Activated CD8-positive, alpha-beta memory T cell treated with anti-CD3 and anti-CD28 coated beads, Interleukin-2, amount 10 ng/mL, durations not matched to agents 7 days and 5 days (primary cell): Measurements from ENCODE around the gene RMND1. TPM values are rescaled to one million over a fixed set of nuclear protein-coding genes. Genes with fewer than 3 reads are reported as not detected.

Experiments
- ATAC-seq: fragments of 150-1000 bp; cut with Tn5 transposase; one replicate; pipeline ENCODE4 v1.10.0; 2021; ENCODE audit warnings: moderate library complexity
- CTCF ChIA-PET: fragments of 350-600 bp; sonication (Branson Sonifier 250); formaldehyde crosslinking; loops from one replicate; lab custom pipeline; 2021; ENCODE audit warnings: antibody characterized with exemption; lab: Charles Lee
- DNase-seq: peaks from one replicate; pipeline ENCODE4 v3.0.0-alpha.2; 2020
- H3K27ac Mint-ChIP-seq: one replicate; pipeline ENCODE4 v1.8.0; 2021; ENCODE audit warnings: mild to moderate bottlenecking, mixed read lengths
- H3K27me3 Mint-ChIP-seq: one replicate; pipeline ENCODE4 v1.8.0; 2021; ENCODE audit warnings: mixed read lengths
- H3K36me3 Mint-ChIP-seq: one replicate; pipeline ENCODE4 v1.8.0; 2021; ENCODE audit warnings: mild to moderate bottlenecking, mixed read lengths
- H3K4me1 Mint-ChIP-seq: one replicate; pipeline ENCODE4 v1.8.0; 2021; ENCODE audit warnings: mixed read lengths
- H3K4me3 Mint-ChIP-seq: one replicate; pipeline ENCODE4 v1.8.0; 2021; ENCODE audit warnings: mild to moderate bottlenecking, moderate library complexity, mixed read lengths
- H3K9me3 Mint-ChIP-seq: one replicate; pipeline ENCODE4 v1.8.0; 2022; ENCODE audit warnings: low read depth, mixed read lengths
- total RNA-seq, 2 experiments: library from RNA; stranded (reverse); gene quantifications; one replicate each; pipeline ENCODE4 v1.2.3, GENCODE V29; 2021

The RMND1 gene
- total RNA-seq, 2 experiments from 2014 or later: 19.9 to 21.8 TPM

DNA sequence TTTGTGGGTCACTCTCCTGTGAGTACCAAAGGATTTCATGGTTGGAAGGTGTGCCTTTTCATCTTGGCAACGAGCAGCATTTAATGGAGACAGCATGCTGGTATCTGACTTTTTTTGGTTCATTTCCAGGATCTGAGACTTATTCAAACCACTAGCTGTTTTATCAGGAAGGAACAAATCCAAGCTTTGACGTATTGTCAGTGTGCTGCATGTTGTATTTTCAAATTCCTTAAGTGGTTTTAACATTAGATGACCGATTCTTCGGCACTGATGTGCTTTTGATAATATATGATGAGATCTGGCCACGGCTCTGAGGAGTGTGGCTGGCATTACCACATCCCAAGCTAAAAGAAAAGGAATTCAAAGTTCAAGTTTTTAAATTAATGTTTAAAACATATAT, 6.4 kb downstream of the RMND1 start:
- no peak for DNase-seq
- Mint-ChIP-seq H3K4me1 (peaks cover 21% of the 10 kb centered on the region), H3K27ac (no peak overlapping the region), H3K9me3 (no peaks in the 10 kb centered on the region), H3K36me3 (peaks cover 7% of the 10 kb centered on the region), H3K27me3 (no peaks in the 10 kb centered on the region), H3K4me3 (no peak overlapping the region)
- CTCF ChIA-PET: no interaction called here
- ATAC-seq: no peak

DNA sequence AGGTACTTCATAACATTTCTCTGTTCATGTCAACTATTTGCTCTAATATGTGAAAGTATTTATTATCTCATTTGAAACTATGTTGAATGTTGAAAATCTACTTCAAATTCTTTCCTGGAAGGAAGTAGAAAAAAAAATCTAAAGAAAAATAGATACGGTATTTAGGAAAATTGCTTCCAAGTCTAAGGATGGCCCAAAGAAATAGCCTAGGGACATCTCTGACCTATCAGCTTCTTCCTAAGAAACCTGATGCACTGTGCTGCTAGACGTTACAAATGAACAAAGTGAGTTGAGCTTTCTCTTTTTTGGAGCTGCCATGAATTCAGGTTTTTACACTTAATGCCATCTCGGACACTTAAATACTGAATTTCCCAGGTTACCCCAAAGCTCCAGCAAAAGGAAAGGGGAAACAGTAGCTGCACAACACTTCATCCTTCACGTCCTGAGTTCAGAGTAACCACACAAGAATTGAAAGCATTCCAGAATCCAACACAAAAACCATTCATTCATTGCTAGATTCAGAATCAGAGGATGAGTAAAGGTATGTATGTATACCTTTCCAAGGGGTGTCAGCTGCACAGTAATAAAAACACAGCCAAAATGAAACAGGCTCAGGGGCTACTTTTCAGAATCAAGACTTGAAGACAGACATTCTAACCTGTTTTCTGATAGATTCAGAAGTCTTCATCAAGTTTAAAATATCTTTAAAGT, 7.9 kb downstream of the RMND1 start:
- no peaks in the 10 kb centered on the region for H3K27me3 Mint-ChIP-seq
- no peak overlapping the region for H3K4me3 Mint-ChIP-seq
- CTCF ChIA-PET: no interaction called here
- H3K36me3 Mint-ChIP-seq: peaks cover 3% of the 10 kb centered on the region
- ATAC-seq (no peak), DNase-seq (no peak)
- H3K9me3 Mint-ChIP-seq: no peaks in the 10 kb centered on the region
- peaks cover 20% of the 10 kb centered on the region for H3K4me1 Mint-ChIP-seq
- no peak overlapping the region for H3K27ac Mint-ChIP-seq

DNA sequence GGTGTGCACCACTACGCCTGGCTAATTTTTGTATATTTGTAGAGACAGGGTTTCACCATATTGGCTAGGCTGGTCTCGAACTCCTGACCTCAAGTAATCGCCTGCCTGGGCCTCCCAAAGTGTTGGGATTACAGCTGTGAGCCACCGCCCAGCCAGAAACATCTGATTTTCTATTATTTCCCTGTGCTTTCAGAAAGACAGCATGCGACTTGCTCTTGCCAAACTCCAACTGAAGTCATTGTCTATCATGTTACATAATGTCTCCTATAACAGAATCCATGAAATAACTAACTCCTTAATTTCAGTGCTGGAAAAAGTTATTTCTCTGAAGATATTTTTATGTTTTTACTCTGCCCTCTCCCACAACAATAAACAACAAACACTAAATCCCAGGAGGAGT, 8.5 kb downstream of the RMND1 start:
- CTCF ChIA-PET: interaction anchor here (2.2 kb wide), 1 partner anchor 8 kb away, joined by 11 read pairs; the partner anchor contains the start of gene RMND1
- no peak overlapping the region for H3K4me3 Mint-ChIP-seq
- ATAC-seq: no peak
- H3K4me1 Mint-ChIP-seq: peaks cover 20% of the 10 kb centered on the region
- H3K27me3 Mint-ChIP-seq: no peaks in the 10 kb centered on the region
- H3K27ac Mint-ChIP-seq: no peak overlapping the region
- no peak for DNase-seq
- no peaks in the 10 kb centered on the region for H3K9me3 Mint-ChIP-seq
- peaks cover 3% of the 10 kb centered on the region for H3K36me3 Mint-ChIP-seq

DNA sequence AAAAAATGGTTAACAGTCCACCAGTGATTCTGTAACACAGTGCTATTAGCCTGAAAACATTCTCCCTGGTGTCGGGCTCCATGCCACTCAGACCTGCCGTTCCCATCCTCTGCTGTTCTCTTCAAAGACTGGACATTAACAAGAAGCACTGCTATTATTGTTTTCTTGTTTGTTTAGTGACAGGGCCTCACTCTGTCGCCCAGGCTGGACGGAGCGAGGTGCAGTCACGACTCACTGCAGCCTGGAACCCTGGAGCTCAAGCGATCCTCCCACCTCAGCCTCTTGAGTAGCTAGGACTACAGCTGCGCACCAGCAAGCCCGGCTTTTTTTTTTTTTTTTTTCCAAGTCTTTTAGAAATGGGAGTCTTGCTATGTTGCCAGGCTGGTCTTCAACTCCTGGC, 9.6 kb downstream of the RMND1 start:
- ATAC-seq (no peak), DNase-seq (no peak)
- Mint-ChIP-seq H3K36me3 (peaks cover 8% of the 10 kb centered on the region), H3K27ac (no peak overlapping the region), H3K4me1 (peaks cover 16% of the 10 kb centered on the region), H3K4me3 (no peak overlapping the region), H3K9me3 (no peaks in the 10 kb centered on the region), H3K27me3 (no peaks in the 10 kb centered on the region)
- CTCF ChIA-PET: interaction anchor here (1.1 to 3.5 kb wide), 3 partner anchors 9 to 828 kb away, joined by 3 to 15 read pairs (median 11); partner anchors contain the start of gene RMND1

DNA sequence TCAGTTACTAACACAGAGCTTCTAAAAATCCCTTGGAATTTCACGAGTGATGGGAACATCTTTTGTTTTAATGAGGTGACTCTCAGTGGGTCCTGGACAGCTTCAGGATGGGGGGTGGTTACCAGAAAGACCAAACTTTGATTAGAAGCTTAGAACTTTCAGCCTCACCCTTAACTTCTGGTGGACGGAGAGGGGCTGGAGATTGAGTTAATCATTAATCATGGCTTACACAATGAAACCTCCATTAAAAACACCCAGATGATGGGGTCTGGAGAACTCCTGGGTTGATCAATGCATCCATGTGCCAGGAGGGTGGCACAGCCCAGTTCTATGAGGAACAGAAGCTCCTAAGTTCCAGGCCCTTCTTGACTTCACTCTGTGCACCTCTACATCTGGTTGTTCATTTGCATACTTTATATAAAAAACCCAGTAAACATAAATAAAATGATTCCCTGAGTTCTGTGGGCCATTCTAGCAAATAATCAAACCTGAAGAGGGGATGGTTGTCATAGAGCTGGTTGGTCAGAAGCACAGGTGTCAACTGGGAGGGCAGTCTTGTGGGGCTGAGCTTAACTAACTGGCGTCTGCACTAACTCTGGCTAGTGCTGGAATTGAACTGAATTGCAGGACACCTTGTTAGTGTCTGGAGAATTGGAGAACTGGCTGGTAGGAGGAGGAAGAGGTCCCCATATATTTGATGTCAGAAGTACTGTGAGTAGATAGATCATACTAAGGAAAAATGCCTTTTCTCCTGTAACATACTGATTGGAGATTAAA, 10.3 kb downstream of the RMND1 start:
- H3K27me3 Mint-ChIP-seq: no peaks in the 10 kb centered on the region
- ATAC-seq: no peak
- CTCF ChIA-PET: interaction anchor here (1.1 to 3.5 kb wide), 5 partner anchors 10 to 829 kb away, joined by 3 to 15 read pairs (median 9); partner anchors contain the start of gene RMND1
- H3K27ac Mint-ChIP-seq: no peak overlapping the region
- H3K4me1 Mint-ChIP-seq: peaks cover 16% of the 10 kb centered on the region
- no peaks in the 10 kb centered on the region for H3K9me3 Mint-ChIP-seq
- no peak for DNase-seq
- H3K4me3 Mint-ChIP-seq: no peak overlapping the region
- peaks cover 8% of the 10 kb centered on the region for H3K36me3 Mint-ChIP-seq

DNA sequence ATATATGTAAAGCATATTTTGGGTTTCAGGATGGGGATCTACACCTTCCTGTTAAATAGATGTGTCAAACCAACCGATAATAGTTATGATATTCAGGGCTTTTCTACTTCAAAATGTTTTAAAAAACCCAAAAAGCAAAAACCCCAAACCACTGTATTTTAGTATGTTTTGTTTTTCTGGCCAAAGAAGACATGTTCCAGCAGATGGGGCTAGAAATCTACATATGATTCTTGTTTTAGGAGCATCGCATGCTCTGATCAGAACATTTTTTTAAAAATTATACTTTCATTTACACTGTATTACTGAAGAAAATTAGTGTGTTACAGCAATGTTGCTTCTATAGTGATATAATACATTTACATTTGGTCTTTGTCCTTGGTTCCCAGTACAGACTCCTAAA, 11.0 kb downstream of the RMND1 start:
- ATAC-seq: no peak
- DNase-seq: no peak
- Mint-ChIP-seq H3K4me3 (no peak overlapping the region), H3K27me3 (no peaks in the 10 kb centered on the region), H3K27ac (peak overlapping the region; percentile 66), H3K36me3 (peaks cover 10% of the 10 kb centered on the region), H3K9me3 (no peaks in the 10 kb centered on the region), H3K4me1 (peaks cover 16% of the 10 kb centered on the region)
- CTCF ChIA-PET: interaction anchor here (0.8 to 3.5 kb wide), 8 partner anchors 11 to 830 kb away, joined by 3 to 15 read pairs (median 3); partner anchors contain the start of gene RMND1

DNA sequence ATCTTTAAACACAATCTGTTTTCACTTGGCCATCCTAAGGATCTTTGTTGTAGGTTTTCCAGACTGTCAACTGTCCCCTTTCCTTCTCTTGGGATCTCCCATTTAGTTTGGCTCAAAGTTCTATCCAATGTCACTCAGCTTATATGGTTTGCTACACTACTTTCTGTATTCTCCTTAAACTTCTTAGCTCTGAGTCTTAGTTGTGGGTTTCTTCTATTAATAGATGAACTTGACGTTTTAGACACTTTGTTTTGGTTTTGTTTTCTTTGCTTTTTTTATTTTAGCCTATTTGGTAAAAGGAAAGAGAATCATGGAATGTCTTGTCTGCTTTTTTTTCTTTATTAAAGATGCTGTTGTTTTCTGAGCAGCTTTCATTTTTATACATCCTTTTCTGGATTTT, 11.4 kb downstream of the RMND1 start:
- Mint-ChIP-seq H3K4me1 (peaks cover 16% of the 10 kb centered on the region), H3K27me3 (no peaks in the 10 kb centered on the region), H3K4me3 (no peak overlapping the region), H3K9me3 (no peaks in the 10 kb centered on the region), H3K36me3 (peaks cover 10% of the 10 kb centered on the region), H3K27ac (peak overlapping the region; percentile 66)
- peak; percentile 20 for ATAC-seq
- CTCF ChIA-PET: interaction anchor here (0.6 to 3.5 kb wide), 8 partner anchors 11 to 116 kb away, joined by 3 to 15 read pairs (median 3); partner anchors contain the start of gene RMND1
- DNase-seq: no peak

DNA sequence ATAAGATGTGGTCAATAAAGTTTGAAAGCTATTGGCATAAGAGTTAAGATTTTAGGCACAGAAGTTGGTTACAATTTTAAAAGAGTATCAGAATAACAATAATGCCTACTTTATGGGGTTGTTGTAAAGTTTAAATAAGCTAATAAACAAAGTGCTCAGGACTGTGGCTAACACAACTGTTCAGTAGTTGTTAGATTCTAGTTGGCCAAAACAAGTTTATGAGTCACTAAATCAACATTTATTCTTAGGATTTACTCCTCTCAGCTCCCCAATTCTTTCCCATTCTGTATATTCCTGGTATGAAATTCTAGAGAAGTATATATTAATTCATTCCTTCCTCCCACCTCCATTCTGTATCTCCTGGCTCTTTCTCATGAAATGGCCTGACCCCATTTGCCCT, 14.5 kb downstream of the RMND1 start:
- H3K4me3 Mint-ChIP-seq: no peak overlapping the region
- peaks cover 13% of the 10 kb centered on the region for H3K4me1 Mint-ChIP-seq
- peaks cover 13% of the 10 kb centered on the region for H3K36me3 Mint-ChIP-seq
- no peaks in the 10 kb centered on the region for H3K27me3 Mint-ChIP-seq
- CTCF ChIA-PET: interaction anchor here (1.8 kb wide), 1 partner anchor 32 kb away, joined by 11 read pairs; no protein-coding TSS in a partner anchor
- no peak for ATAC-seq
- no peaks in the 10 kb centered on the region for H3K9me3 Mint-ChIP-seq
- no peak for DNase-seq
- no peak overlapping the region for H3K27ac Mint-ChIP-seq

DNA sequence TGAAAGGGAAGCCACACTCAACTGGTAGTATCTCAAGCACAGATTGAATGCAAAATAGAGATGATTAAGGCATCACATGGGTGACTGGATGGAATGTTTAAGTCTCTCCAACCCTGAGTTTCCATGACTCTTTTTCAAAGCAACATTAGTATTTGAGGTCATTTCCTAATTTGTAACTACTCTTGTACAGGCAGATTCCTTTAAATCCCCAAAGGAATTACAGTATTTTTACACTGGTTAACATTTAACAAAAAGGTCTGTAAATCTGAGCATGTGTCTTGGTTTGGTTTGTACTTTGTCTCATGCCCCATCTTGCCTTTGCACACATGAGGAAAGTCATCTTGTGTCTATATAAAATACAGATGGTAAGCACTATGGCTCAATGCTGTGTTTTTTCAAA, 15.1 kb downstream of the RMND1 start:
- Mint-ChIP-seq H3K9me3 (no peaks in the 10 kb centered on the region), H3K36me3 (peaks cover 14% of the 10 kb centered on the region), H3K27me3 (no peaks in the 10 kb centered on the region), H3K27ac (no peak overlapping the region), H3K4me3 (no peak overlapping the region), H3K4me1 (peaks cover 10% of the 10 kb centered on the region)
- no peak for ATAC-seq
- CTCF ChIA-PET: interaction anchor here (1.8 kb wide), 1 partner anchor 31 kb away, joined by 11 read pairs; no protein-coding TSS in a partner anchor
- no peak for DNase-seq

DNA sequence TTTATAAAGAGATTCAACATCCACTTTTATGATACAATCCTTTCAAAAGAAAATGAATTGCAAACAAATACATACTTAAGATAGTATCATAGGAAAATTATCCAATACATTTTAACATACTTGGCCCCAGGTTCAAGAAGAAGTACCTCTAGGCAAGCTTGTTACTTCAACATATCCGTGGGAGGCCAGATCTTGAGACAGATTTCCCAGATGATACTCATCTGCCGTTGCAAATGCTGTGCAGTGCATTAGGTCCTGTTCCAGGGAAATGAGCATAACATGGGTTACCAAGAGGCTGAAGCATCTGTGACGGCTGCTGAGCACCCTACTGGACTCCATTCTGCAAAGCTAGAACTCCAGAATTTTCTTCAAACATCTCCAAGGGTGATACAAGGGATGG, 15.6 kb downstream of the RMND1 start:
- peaks cover 15% of the 10 kb centered on the region for H3K36me3 Mint-ChIP-seq
- H3K4me1 Mint-ChIP-seq: peaks cover 9% of the 10 kb centered on the region
- ATAC-seq (no peak), DNase-seq (no peak)
- CTCF ChIA-PET: no interaction called here
- no peak overlapping the region for H3K27ac Mint-ChIP-seq
- no peaks in the 10 kb centered on the region for H3K9me3 Mint-ChIP-seq
- H3K27me3 Mint-ChIP-seq: no peaks in the 10 kb centered on the region
- H3K4me3 Mint-ChIP-seq: no peak overlapping the region

DNA sequence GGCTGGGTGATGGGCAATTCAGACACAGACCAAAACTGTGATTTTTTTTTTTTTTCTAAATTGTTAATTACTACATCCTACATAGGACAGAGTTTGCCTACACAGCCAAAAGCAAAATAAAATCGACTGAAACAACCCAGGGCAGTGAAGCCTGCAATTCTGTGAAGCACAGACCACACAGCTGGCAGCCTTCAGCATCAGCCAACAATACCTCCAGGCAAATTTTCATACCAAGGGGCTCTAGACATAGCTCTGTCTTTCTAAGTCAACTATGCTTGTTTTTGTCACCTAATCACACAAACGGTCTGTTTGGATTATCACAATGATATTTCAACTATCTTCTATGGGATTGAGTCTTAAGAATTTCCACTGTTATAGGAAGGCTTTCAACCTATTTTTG, 17.6 kb downstream of the RMND1 start:
- Mint-ChIP-seq H3K4me3 (no peak overlapping the region), H3K27me3 (no peaks in the 10 kb centered on the region), H3K9me3 (no peaks in the 10 kb centered on the region), H3K27ac (no peak overlapping the region), H3K4me1 (no peaks in the 10 kb centered on the region), H3K36me3 (peaks cover 24% of the 10 kb centered on the region)
- ATAC-seq (no peak), DNase-seq (no peak)
- CTCF ChIA-PET: interaction anchor here (1.1 to 2.2 kb wide), 2 partner anchors 9 to 28 kb away, joined by 3 to 4 read pairs; no protein-coding TSS in a partner anchor

DNA sequence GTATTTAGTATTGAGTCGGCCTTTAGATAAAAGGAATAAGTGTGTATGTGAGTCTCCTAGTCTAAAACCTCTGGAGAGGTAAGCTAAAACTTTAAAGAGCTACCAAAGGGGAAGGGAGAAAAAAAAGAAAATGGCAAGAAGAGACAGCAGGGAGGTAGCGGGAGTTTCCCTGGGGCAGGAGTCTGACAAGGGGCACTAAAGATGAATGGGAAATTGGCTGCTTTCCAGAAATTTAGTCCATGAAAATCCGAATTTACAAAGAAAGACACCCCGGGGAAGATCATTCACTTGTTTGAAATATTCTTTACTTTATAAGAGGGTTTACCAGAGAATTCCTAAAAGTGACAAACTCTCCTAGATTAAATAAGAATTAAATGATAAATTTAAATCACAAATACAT, 19.3 kb downstream of the RMND1 start:
- no peak overlapping the region for H3K27ac Mint-ChIP-seq
- H3K4me3 Mint-ChIP-seq: no peak overlapping the region
- H3K27me3 Mint-ChIP-seq: no peaks in the 10 kb centered on the region
- no peaks in the 10 kb centered on the region for H3K9me3 Mint-ChIP-seq
- ATAC-seq (no peak), DNase-seq (no peak)
- CTCF ChIA-PET: interaction anchor here (1.8 kb wide), 1 partner anchor 27 kb away, joined by 4 read pairs; no protein-coding TSS in a partner anchor
- peaks cover 26% of the 10 kb centered on the region for H3K36me3 Mint-ChIP-seq
- no peaks in the 10 kb centered on the region for H3K4me1 Mint-ChIP-seq

DNA sequence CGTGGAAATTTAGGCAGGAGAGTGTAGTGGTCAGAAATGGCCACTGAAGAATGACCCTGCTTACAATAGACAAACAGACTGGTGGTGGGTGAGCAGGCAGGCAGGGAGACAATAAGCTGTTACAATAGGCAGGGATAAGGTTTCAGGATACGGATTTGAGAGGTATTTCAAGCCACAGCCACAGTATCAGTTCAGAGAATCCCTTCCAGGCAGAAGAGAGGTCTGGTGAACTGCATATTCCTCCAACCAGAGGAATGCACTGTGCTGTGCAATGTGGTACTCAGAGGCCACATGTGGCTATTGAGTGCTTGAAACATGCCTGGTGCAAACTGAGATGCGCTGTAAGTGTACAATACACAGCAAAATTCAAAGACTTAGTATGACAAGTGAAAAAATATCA, 20.6 kb downstream of the RMND1 start:
- Mint-ChIP-seq H3K9me3 (no peaks in the 10 kb centered on the region), H3K4me1 (no peaks in the 10 kb centered on the region), H3K27ac (no peak overlapping the region), H3K4me3 (no peak overlapping the region), H3K36me3 (peaks cover 28% of the 10 kb centered on the region), H3K27me3 (no peaks in the 10 kb centered on the region)
- DNase-seq (no peak), ATAC-seq (no peak)
- CTCF ChIA-PET: no interaction called here
